NCI-H510A treated with DMSO at 0.1 percent for 48 hours (cell line): Measurements from ENCODE around the gene SMAD2.
"Not testable (repeated sequence)": the region's sequence is repeated elsewhere in the genome, so short reads cannot be mapped to it uniquely, and the experiment has no call there.

Experiments used
- DNase-seq: peaks from one replicate; lab custom pipeline; 2025; lab: John Stamatoyannopoulos, UW

Gene SMAD2

GRCh38 chr18:47842836-47843235 lies 87.6 kb downstream of the SMAD2 start:
- no peak for DNase-seq

GRCh38 chr18:47838396-47838795 lies 92.1 kb downstream of the SMAD2 start:
- DNase-seq = no peak

- DNase-seq = no peak
Measured at GRCh38 chr18:47832348-47832747, 98.1 kb downstream of the SMAD2 start.

GRCh38 chr18:47831351-47831750 lies 99.1 kb downstream of the SMAD2 start:
- no peak for DNase-seq

- DNase-seq = no peak
Measured at GRCh38 chr18:47830772-47831171, 99.7 kb downstream of the SMAD2 start.

GRCh38 chr18:47829831-47830230 lies 100.6 kb downstream of the SMAD2 start:
- DNase-seq = no peak

GRCh38 chr18:47828031-47828430 lies 102.4 kb downstream of the SMAD2 start:
- not testable (repeated sequence) for DNase-seq

GRCh38 chr18:47826157-47827074 lies 104.0 kb downstream of the SMAD2 start:
- no peak for DNase-seq

GRCh38 chr18:47821314-47821713 lies 109.1 kb downstream of the SMAD2 start:
- DNase-seq = no peak

- DNase-seq = no peak
Measured at GRCh38 chr18:47817795-47818077, 112.7 kb downstream of the SMAD2 start.

- DNase-seq = no peak
Measured at GRCh38 chr18:47817017-47817794, 113.3 kb downstream of the SMAD2 start.

GRCh38 chr18:47815486-47816270 lies 114.8 kb downstream of the SMAD2 start:
- DNase-seq = no peak

GRCh38 chr18:47809420-47809819 lies 121.0 kb downstream of the SMAD2 start:
- DNase-seq = no peak

GRCh38 chr18:47802802-47803201 lies 127.7 kb downstream of the SMAD2 start:
- no peak for DNase-seq

- no peak for DNase-seq
Measured at GRCh38 chr18:47801817-47802216, 128.6 kb downstream of the SMAD2 start.

- no peak for DNase-seq
Measured at GRCh38 chr18:47800756-47801155, 129.7 kb downstream of the SMAD2 start.

- DNase-seq = no peak
Measured at GRCh38 chr18:47800248-47800647, 130.2 kb downstream of the SMAD2 start.

GRCh38 chr18:47799376-47799775 lies 131.1 kb downstream of the SMAD2 start:
- DNase-seq = no peak

- no peak for DNase-seq
Measured at GRCh38 chr18:47798366-47798765, 132.1 kb downstream of the SMAD2 start.

- DNase-seq = no peak
Measured at GRCh38 chr18:47797126-47797525, 133.3 kb downstream of the SMAD2 start.

- no peak for DNase-seq
Measured at GRCh38 chr18:47795434-47795814, 135.0 kb downstream of the SMAD2 start.

GRCh38 chr18:47794725-47795433 lies 135.6 kb downstream of the SMAD2 start:
- DNase-seq = no peak
